ENCODE data around the gene MRPL54.

The MRPL54 gene

DNA sequence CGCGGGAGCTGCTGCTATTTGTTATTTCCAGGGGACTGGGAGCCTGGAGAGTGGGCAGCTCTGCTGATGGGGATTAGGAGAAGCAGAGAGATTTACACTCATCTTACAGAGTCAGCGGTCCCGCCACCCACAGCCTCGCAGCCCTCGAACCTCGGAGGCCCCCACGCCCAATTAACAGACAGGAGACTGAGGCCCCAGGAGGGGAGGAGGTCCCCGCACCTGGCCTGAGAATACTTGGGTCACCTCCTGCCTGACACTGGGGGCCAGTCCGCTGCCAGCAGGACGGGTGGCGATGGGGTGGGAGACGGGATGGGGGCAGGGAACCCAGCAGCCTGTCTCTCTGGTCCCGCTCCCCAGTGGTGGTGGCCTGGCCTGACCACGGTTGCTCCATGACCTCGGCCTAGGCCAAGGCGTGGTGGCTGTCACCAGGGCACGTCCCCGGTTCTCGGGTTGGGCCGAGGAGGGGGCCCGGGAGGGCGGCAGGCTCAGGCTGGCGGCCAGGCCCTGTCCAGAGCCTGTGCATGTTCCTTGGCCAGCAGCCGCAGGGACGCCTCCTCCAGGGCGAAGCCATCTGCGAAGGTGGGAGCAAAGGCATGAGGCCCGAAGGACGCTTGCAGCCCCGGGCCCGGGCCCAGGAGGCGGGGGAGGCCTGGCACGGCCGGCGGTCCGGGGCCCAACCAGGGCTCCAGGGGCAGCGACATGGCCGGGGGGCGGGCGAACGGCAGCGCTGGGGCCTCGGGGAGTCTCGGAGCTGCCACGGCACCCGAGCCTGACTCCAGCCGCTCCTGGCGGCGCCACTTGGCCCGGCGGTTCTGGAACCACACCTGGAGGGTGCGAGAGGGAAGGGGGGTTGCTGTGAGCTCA lies 7.9 kb downstream of the MRPL54 start:
- no peak for DNase-seq (ENCODE audit: low read depth)

- DNase-seq (ENCODE audit: low read depth), result no peak
These were observed 8.8 kb downstream of the MRPL54 start for GRCh38 chr19:3771000-3771905.

DNA sequence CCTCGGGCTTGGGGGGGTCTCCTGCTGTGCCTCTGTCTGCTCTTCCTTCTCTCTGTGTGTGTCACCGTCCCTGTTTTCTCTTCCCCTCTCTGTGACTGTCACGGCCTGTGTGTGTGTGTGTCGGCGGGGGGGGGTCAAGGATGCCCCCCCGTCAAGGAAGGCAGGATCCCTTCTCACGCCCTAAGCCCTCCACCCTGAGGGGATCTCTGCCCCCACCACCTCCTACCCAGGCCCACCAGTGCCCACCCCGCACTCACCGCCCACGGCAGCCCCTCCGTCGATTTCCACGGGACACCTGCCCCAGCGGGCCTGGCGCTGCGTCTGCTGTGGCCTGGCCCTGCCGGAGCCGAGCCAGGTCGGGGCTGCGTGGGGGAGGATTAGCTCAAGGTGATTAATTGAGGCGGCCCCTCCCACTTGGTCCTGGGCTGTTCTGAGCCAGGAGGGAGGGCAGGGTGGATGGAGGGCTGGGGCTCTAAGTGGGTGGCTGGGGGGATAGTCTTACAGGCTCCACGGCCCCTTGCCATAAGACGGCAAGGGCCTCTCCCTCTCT lies 9.5 kb downstream of the MRPL54 start, which contains the start of gene RAX2:
Gene RAX2 (minus strand): TSS at position 323 of the 550 bp plus-strand sequence. CDS start 486 bp downstream, outside the sequence.
- no peak for DNase-seq (ENCODE audit: low read depth)

DNA sequence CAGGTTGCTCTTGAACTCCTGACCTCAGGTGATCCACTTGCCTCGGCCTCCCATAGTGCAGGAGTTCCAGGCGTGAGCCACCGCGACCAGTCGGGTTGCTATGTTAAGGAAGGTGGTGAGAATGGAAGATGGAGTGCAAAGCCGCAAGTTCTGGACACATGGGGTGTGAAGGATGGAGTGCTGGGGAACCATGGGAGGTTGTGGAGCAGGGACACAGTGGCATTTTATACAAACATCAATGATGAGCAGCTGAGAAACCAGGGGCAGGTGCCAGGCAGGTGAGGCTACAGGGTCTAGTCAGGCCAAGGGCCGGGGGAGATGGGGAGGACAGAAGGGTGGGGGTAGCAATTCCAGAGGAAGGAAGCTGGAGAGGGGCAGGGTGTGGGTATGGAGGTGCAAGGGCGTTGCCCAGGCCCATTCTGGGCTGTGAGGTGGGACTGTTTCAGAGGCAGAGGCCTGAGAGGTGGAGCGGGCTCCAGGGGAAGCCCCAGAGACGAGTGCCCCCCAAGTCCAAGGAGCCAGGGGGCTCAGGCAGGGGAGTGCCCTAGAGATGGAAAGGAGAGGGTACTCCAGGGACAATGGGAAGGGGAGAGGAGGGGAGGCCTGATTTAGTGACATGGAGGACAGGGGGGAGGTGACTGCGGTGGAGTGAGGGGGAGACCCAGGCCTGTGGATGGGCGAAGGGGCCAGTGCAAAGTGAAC lies 11.5 kb downstream of the MRPL54 start:
- DNase-seq (ENCODE audit: low read depth), result no peak

DNA sequence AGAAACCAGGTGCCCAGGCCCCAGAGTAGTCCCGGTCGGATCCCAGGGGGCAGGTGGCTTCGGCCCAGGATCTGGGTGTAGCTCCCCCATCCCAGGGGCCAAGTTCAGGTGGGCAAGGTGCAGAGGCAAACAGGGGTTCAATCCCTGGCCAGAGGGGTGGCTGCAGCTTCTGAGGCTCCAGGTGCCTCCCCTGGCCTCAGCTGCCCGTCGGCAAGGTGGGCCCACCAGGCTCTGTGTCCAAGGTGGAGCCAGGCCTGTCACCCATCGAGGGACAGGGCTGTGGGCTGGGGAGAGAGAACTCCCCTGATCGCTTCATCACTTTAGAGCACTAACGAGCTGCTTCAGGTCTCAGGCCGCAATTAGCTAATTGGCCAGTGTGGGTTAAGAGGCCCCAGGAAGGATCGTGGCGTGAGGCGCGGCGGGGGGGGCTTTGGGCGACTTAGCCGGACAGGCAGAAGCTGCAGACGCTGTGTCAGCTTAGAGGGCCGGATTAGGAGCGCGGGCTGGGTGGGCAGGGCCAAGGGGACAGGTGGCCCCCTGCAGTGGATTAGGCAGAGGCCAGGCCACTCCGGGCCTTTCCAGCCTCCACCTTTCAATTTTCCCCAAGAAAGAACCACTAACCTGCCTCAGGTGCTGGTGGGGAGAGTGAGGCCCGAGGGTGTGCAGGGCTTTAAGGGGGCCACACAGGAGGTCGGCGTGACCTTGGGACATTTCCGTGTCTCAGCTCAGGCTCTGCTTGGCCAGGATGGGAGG lies 12.3 kb downstream of the MRPL54 start:
- no peak for DNase-seq (ENCODE audit: low read depth)

- no peak for DNase-seq (ENCODE audit: low read depth)
These were observed 12.9 kb downstream of the MRPL54 start for GRCh38 chr19:3775374-3775711.

DNA sequence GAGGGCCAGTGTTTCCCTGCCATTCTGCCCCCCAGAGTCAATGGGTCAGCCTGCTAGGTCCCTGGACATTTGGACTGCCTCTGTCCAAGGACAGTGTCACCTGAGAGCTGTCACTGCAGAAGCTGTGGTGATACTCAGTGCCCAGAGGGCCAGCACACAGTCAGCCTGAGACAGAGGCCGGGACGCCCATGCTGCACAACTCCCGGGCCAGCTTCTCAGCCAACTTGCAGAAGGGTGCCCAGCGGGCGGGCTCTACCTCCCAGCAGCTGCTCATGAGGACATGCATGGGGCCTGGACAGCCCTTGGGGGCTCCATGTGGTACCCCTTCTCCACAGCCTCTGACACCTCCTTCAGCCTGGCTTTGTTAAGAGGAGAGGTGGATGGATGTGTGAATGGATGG lies 13.3 kb downstream of the MRPL54 start:
- no peak for DNase-seq (ENCODE audit: low read depth)

DNA sequence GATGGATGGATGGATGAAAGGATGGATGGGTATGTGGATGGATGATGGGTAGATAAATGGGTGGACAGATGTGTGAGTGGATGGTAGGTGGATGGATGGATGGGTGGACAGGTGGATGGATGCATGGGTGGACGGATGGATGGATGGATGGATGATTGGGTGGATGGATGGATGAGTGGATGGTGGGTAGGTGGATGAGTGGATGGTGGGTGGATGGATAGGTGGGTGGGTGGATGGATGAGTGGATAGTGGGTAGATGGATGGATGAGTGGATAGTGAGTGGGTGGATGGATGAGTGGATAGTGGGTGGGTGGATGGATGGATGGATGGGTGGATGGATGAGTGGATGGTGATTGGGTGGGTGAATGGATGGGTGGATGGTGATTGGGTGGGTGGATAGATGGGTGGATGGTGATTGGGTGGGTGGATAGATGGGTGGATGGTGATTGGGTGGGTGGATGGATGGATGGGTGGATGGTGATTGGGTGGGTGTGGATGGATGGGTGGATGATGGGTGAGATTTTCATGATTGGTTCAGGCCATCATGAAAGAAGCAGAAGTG lies 14.1 kb downstream of the MRPL54 start:
- no peak for DNase-seq (ENCODE audit: low read depth)

DNA sequence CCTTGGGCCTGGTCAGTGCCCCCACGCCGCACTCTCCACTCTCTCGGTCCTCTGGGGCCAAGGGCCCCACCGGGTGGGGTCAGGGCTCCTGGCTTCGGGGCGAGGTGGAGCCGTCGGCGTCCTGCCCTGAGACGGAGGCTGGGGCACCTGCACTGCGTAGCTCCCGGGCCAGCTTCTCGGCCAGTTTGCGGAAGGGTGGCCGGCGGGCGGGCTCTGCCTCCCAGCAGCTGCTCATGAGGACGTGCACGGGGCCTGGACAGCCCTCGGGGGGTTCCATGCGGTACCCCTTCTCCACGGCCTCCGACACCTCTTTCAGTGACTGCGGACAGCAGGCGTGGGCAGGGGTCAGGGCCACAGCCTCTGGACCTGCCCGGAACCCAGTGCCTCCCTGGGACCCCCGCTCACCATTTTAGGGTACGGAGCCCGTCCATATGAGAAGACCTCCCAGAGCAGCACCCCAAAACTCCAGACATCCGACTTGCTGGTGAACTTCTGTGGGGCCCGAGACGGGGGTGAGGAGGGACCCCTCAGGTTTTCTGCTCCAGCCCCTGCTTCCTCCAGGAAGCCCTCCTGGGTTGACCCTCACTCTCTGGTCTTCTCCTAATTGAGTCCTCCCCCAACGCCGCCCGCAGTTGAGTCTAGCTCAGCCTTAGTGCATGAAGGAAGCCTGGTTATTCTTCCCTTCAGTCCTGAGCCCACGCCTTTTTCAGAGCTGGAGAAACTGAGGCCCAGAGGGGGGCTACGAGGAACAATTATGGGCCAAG lies 15.8 kb downstream of the MRPL54 start:
- DNase-seq (ENCODE audit: low read depth), result no peak

- DNase-seq (ENCODE audit: low read depth), result no peak
These were observed 16.6 kb downstream of the MRPL54 start for GRCh38 chr19:3778899-3779723.

- no peak for DNase-seq (ENCODE audit: low read depth)
These were observed 18.4 kb downstream of the MRPL54 start for GRCh38 chr19:3780786-3781304.

DNA sequence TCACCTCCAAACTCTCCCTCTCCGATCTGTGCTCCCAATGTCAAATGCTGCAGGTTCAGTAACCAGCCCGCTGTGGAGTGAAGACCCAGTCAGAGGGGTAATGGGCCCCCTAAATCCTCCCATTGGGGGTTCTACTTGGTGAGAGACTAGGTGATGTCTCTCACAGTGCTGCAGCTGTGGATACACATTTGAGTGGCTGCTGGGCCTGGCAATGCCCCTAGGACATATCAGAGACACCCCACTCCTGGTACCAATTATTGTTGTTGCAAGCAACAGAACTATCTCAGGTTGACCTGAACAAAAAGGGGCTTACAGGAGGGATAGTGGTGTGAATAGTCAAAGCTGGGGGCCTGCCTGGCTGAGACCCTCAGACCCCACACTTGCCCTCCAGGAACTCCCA lies 19.1 kb downstream of the MRPL54 start:
- no peak for DNase-seq (ENCODE audit: low read depth)

DNA sequence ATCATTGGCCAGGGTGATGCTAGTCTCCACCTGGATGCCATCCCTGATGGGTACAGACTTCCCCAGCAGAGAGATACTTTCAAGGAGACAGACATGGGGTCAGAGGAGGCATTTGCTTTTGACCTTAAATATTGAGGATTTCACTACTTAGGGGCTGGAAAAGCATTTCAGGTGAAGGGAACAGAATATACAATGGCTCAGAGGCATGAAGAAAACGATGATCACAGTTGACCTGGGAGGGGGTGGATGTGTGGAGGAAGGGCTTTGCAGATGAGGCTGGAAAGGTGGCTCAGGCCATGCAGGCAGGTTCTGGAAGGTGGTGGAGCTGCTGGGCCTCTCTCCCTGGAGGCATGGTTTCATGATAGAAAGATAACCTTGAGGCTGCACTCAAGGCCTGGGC lies 19.8 kb downstream of the MRPL54 start:
- DNase-seq (ENCODE audit: low read depth), result no peak

DNA sequence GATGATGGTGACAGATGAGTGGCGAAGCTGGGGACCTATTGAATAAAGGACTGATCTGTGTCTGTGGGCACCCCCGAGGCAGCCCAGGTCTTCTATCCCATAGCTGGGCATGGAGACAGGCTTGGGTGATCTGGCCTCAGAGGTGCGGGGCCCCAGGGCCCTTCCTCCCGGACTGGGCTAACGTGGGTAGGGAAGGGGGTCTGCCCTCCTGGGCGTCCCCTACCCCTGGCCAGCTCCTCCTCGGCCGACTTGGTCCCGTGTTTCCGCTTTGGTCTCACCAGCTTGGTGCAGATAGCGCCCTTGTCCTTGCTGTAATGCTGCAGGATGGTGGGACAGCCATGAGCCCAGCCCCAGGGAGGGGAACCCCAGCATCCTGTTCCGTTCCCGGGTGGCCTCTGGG lies 20.4 kb downstream of the MRPL54 start:
- no peak for DNase-seq (ENCODE audit: low read depth)

- no peak for DNase-seq (ENCODE audit: low read depth)
These were observed 21.4 kb downstream of the MRPL54 start for GRCh38 chr19:3783660-3784584.

DNA sequence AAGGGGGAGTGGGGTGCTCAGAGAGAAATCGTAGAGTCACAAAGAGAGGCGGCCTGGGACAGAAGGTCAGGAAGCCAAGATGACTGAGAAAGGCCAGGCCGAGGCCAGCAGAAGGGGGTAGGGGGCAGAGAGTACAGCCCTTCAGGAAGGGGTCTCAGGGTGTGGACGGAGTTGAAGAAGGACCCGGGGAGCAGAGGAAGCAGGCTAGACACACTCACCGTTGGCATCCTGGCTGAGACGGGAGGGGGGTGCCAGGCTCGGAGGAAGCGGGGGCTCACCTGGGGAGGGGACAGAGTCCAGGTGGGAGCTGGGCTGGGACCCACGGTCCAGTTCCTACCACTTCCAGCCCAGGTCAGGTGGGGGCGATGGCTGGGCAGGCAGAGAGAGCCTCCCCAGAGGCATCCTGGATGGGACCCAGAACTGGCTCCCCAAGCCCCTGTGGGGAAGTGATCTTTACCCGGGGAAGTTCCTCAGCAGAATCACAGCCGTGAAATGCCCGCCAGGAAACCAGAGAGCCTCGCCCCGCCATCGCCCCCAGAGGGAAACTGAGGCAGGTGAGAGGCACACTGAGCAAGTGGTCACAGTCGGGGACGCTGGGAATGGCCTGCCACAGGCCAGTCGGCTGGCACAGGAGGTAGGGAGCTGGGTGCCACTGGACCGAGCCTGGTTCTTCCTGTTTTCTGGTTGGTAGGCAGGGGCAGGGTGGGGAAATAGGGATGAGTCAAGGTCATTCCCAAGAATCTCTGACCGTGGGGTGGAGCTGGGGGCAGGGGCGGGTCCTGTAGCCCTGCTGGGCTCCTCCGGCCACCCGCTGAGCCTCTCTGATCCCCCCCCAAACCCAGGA lies 22.3 kb downstream of the MRPL54 start:
- no peak for DNase-seq (ENCODE audit: low read depth)

DNA sequence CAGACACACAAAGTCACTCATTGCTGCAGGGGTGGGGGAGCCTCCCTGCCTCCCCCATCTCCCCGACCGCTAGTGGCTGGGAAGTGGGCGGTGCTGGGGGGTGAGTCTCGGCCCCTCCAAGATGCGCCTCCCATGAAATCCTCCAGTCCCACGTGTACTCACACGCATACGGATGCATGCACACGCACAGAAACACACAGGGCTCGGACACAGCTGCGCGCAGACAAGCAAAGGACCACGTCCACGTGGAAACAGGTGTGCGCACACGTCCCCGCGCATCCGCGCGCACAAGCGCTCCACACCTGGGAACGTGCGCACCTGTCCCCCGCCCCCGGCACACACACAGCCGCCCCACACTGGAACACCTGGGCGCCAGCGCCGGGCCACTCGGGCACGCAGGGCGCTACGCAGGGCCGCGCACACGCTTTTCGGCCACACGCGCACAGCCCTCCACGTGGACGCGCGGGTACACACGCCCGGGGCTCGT lies 23.0 kb downstream of the MRPL54 start:
- DNase-seq (ENCODE audit: low read depth), result no peak

All from activated T-helper 1 cell treated with Interleukin-2 at 50 U/mL for 16 hours (primary cell).